PFSK-1 (cell line): ENCODE results near the gene IFNL2.

ENCODE experiments used
- POLR2AphosphoS5 ChIP-seq: IDR thresholded peaks from 2 replicates; pipeline ENCODE4 v1.6.1; 2012; ENCODE audit warnings: low read depth, mild to moderate bottlenecking, control low read depth, low read length, moderate library complexity
- SIN3A ChIP-seq: IDR thresholded peaks from 2 replicates; pipeline ENCODE4 v1.6.1; 2012; ENCODE audit warnings: mild to moderate bottlenecking, low read length, moderate library complexity, borderline replicate concordance; ENCODE audit not compliant: insufficient read depth
- TAF1 ChIP-seq: IDR thresholded peaks from 2 replicates; pipeline ENCODE4 v1.6.1; 2012; ENCODE audit warnings: low read length, control low read depth, borderline replicate concordance; ENCODE audit not compliant: insufficient read depth

DNA sequence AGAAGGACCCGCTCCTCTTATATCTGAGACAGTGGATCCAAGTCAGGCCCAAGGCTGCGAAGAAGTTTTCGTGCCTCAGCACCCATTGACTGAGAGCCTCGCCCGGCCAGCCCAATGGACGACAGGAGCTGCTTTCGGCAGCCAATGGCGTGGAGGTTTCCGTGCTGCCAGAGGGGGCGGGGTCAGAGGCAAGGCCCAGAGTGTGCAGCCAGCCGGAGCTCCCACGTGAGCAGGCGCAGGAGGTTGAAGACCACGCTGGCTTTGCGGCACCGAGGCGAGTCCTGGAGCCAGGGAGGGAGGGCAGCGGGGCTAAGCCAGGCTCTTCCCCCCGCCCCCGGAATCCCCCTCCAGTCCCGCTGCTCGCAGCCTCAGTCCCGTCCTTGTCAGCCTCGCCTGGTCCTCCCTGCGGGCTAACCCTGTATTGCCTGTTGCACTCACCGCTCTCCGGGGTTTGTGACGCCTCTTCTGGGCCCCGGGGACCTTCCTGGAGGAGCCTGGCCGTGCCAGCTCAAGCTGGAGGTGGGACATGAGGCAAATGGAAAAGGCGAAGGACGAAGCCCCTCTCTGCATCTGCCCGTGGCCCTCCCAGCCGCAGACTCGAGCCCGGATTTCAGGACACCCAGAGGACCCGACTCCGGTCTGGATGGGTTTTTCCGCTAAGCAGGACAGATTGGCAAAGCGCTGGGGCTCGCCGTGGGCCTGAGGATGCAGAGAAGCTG is 21.1 kb upstream of the IFNL2 start:
- TF ChIP-seq SIN3A (no peak), POLR2AphosphoS5 (no peak), TAF1 (no peak)
